GM12864 (cell line): ENCODE data around the gene TBC1D9.

Experiments
- DNase-seq: peaks from one replicate; pipeline ENCODE4 v3.0.0-alpha.2; 2011; ENCODE audit warnings: low read depth
- H3K4me3 ChIP-seq: 2 replicates; pipeline ENCODE4 v1.5.1; 2011; ENCODE audit warnings: mild to moderate bottlenecking, low read depth, low read length, control low read depth
- TF ChIP-seq, protein P1 (sequence below): IDR thresholded peaks from 2 replicates; pipeline ENCODE4 v1.5.1; 2011; ENCODE audit warnings: low read depth, mild to moderate bottlenecking, moderate library complexity, low read length, control low read depth, inconsistent platforms; ENCODE audit errors: missing control alignments

TBC1D9 gene

DNA sequence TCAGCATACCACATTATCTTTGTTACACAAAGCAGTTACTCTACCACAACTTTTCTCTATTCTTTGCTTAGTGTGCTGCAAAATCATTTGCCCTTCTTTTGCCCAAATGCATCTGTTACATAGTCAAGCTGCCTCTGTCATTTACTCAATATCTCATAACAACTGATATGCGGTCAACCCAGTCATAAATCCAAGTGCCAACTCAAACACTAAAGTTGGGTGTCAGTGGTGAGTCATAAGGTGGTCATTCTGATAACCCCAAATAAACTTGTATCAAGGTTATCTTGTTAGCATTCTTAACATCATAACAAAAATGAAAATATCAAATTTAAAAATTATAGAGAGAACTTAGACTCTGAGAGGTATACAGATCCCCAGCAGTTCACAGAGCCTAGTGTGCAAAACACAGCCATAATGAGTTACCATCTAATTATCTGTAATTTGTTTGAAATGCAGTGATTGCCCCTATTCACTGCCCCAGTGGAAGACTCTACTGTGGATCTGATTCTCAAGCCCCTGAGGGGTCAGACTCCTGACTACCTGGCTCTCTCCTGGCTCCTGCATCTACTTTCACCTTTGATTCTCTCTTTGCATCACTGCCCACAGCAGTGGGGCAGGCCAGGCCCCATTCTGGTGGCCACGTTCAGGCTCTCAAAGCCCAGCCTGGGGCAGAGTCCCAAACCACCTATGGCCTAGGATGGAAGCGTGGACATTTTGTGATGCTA, 29.2 kb downstream of the TBC1D9 start:
- no peak overlapping the region for H3K4me3 ChIP-seq
- no peak for DNase-seq
- TF ChIP-seq, protein P1, sequence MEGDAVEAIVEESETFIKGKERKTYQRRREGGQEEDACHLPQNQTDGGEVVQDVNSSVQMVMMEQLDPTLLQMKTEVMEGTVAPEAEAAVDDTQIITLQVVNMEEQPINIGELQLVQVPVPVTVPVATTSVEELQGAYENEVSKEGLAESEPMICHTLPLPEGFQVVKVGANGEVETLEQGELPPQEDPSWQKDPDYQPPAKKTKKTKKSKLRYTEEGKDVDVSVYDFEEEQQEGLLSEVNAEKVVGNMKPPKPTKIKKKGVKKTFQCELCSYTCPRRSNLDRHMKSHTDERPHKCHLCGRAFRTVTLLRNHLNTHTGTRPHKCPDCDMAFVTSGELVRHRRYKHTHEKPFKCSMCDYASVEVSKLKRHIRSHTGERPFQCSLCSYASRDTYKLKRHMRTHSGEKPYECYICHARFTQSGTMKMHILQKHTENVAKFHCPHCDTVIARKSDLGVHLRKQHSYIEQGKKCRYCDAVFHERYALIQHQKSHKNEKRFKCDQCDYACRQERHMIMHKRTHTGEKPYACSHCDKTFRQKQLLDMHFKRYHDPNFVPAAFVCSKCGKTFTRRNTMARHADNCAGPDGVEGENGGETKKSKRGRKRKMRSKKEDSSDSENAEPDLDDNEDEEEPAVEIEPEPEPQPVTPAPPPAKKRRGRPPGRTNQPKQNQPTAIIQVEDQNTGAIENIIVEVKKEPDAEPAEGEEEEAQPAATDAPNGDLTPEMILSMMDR: no peak

GRCh38 chr4:140725556-140725955, 30.6 kb downstream of the TBC1D9 start:
- no peak for DNase-seq
- TF ChIP-seq, protein P1: no peak

DNA sequence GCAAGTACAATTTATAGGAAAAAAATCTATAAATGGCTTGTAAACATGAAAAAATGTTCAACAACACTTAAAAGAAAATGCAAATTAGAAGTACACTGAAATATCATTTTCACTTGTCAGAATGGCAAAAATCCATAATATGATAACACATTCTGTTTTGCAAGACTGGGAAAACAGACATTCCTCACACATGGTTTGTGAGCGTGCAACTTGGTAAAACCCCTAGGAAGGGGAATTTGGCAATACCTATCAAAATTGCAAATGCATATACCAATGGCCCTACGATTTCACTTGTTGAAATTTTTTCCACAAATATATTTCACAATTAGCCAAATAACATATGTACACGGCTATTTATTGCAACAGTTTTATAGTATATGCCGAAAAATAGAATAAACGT, 31.4 kb downstream of the TBC1D9 start:
- H3K4me3 ChIP-seq: no peak overlapping the region
- no peak for DNase-seq
- TF ChIP-seq, protein P1: no peak

More at GRCh38 chr4:140725556-140725955, 30.6 kb downstream of the TBC1D9 start:
- H3K4me3 ChIP-seq: no peak overlapping the region

GRCh38 chr4:140720387-140721304, 35.5 kb downstream of the TBC1D9 start:
- DNase-seq: no peak
- peak overlapping the region; percentile 44 for H3K4me3 ChIP-seq
- TF ChIP-seq, protein P1: no peak

DNA sequence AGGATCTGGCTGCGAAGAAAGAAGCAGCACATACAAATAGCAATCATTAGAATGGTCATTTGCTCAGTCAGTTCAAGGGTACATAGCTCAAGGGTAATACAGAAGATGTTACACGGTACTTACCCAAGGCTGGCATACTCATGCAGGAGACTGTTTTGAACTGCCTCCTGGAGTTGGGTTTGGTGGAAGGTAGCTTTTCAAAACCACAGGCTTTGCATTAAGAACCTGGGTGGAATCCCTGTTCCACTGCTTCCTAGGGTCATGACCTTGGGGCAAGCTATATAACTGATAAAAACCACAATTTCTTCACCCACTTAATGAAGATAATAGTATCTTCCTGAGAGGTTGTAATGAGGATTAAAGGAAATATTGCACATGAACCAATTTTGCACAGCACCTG, 36.5 kb downstream of the TBC1D9 start:
- no peak overlapping the region for H3K4me3 ChIP-seq
- no peak for DNase-seq
- TF ChIP-seq, protein P1: no peak

GRCh38 chr4:140719022-140719421, 37.2 kb downstream of the TBC1D9 start:
- no peak for DNase-seq
- H3K4me3 ChIP-seq: no peak overlapping the region
- TF ChIP-seq, protein P1: no peak
